Prostate gland (tissue), 2 donors: ENCODE results near the gene FGF22.

Source experiments
- POLR2A ChIP-seq: fragments of 450-650 bp; IDR thresholded peaks from one replicate; pipeline ENCODE4 v1.6.1; 2016; ENCODE audit warnings: antibody characterized with exemption, mild to moderate bottlenecking
- TF ChIP-seq, protein P1 (sequence below), 4 experiments: fragments of 200-600 bp in 2 of 4; fragments of 450-650 bp in 2 of 4; sonication (generic) in 2 of 4; IDR thresholded peaks; 1 replicate in 3 of 4; 2 replicates in 1 of 4; pipeline ENCODE4 v1.5.1; 2016 to 2019; ENCODE audit warnings: antibody characterized with exemption in 4 of 4, mild to moderate bottlenecking in 2 of 4, moderate library complexity in 2 of 4

DNA sequence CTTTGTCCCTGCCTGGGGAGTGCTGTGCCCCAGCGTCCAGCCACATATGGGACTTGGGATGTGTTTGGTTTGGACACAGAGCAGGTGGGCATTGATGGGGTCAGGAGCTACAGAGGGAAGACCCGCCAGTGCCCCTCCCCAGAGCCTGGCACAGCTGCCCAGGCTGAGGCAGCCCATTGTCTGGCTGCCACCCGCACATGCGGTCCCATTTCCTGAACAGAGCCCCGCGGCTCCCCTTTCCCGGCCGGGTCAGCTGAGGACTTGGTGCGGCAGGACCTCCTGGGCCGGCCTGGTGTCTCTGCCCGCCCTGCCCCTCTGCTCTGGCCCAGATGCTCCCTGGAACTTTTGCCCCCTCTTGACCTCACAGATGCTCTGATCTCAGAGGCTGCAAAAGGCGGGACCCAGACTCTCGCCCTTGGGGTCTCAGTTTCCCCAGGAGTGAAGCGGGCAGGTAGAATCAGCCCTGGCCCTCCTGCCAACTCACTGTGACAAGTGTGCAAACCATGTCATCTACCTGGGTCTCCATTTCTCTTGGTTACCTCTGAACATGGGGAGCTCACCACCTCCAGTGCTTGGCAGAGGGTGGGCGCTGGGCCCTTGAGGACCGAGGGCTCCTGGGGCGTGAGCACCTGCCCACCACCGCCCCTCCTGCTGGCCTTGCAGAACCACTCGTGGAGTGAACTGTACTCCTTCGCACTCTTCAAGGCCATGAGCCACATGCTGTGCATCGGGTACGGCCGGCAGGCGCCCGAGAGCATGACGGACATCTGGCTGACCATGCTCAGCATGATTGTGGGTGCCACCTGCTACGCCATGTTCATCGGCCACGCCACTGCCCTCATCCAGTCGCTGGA lies 32.2 kb upstream of the FGF22 start:
- TF ChIP-seq, protein P1, sequence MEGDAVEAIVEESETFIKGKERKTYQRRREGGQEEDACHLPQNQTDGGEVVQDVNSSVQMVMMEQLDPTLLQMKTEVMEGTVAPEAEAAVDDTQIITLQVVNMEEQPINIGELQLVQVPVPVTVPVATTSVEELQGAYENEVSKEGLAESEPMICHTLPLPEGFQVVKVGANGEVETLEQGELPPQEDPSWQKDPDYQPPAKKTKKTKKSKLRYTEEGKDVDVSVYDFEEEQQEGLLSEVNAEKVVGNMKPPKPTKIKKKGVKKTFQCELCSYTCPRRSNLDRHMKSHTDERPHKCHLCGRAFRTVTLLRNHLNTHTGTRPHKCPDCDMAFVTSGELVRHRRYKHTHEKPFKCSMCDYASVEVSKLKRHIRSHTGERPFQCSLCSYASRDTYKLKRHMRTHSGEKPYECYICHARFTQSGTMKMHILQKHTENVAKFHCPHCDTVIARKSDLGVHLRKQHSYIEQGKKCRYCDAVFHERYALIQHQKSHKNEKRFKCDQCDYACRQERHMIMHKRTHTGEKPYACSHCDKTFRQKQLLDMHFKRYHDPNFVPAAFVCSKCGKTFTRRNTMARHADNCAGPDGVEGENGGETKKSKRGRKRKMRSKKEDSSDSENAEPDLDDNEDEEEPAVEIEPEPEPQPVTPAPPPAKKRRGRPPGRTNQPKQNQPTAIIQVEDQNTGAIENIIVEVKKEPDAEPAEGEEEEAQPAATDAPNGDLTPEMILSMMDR (IDR thresholded peaks at IDR 0.05), result no peak
- TF ChIP-seq POLR2A, result no peak
